ENCODE results near the gene IFNL2.
"Not testable (repeated sequence)": the region's sequence is repeated elsewhere in the genome, so short reads cannot be mapped to it uniquely, and the experiment has no call there.

The IFNL2 gene

GRCh38 chr19:39268085-39268484, at the start of gene IFNL2:
Gene IFNL2, plus strand, starts transcription at chr19:39268396. Its CDS starts 173 bp downstream, at chr19:39268569.
- DNase-seq (ENCODE audit: low read depth in 2 of 2), result not testable (repeated sequence)

GRCh38 chr19:39219108-39219507, 49.1 kb upstream of the IFNL2 start:
- DNase-seq (ENCODE audit: low read depth in 2 of 2), result not testable (repeated sequence)

GRCh38 chr19:39223703-39224279, 44.4 kb upstream of the IFNL2 start:
- DNase-seq (ENCODE audit: low read depth in 2 of 2), result no peak

- no peak for DNase-seq (ENCODE audit: low read depth in 2 of 2)
Measured at GRCh38 chr19:39224910-39225309, 43.3 kb upstream of the IFNL2 start.

- DNase-seq (ENCODE audit: low read depth in 2 of 2), result no peak
Measured at GRCh38 chr19:39230096-39230764, 38.0 kb upstream of the IFNL2 start.

- DNase-seq (ENCODE audit: low read depth in 2 of 2), result no peak
Measured at GRCh38 chr19:39232708-39233107, 35.5 kb upstream of the IFNL2 start.

GRCh38 chr19:39236527-39236926, 31.7 kb upstream of the IFNL2 start:
- DNase-seq (ENCODE audit: low read depth in 2 of 2), result no peak

- peak in 1 of 2 donors; percentile 19 for DNase-seq (ENCODE audit: low read depth in 2 of 2)
Measured at GRCh38 chr19:39237200-39238184, 30.7 kb upstream of the IFNL2 start.

GRCh38 chr19:39238209-39238608, 30.0 kb upstream of the IFNL2 start:
- DNase-seq (ENCODE audit: low read depth in 2 of 2), result no peak

- no peak for DNase-seq (ENCODE audit: low read depth in 2 of 2)
Measured at GRCh38 chr19:39238944-39239343, 29.3 kb upstream of the IFNL2 start.

- no peak for DNase-seq (ENCODE audit: low read depth in 2 of 2)
Measured at GRCh38 chr19:39240421-39240820, 27.8 kb upstream of the IFNL2 start.

GRCh38 chr19:39243741-39244140, 24.5 kb upstream of the IFNL2 start:
- DNase-seq (ENCODE audit: low read depth in 2 of 2), result not testable (repeated sequence)

- not testable (repeated sequence) for DNase-seq (ENCODE audit: low read depth in 2 of 2)
Measured at GRCh38 chr19:39244410-39245100, 23.6 kb upstream of the IFNL2 start, which contains the start of gene IFNL3. Gene IFNL3, minus strand, starts transcription at chr19:39245006. Its CDS starts 39 bp downstream, at chr19:39244967.

GRCh38 chr19:39245166-39245565, 23.0 kb upstream of the IFNL2 start:
- DNase-seq (ENCODE audit: low read depth in 2 of 2), result not testable (repeated sequence)

- DNase-seq (ENCODE audit: low read depth in 2 of 2), result no peak
Measured at GRCh38 chr19:39246951-39247669, 21.1 kb upstream of the IFNL2 start.

GRCh38 chr19:39247701-39248664, 20.2 kb upstream of the IFNL2 start:
- no peak for DNase-seq (ENCODE audit: low read depth in 2 of 2)

GRCh38 chr19:39248806-39249205, 19.4 kb upstream of the IFNL2 start, which contains the start of gene IFNL4:
Gene IFNL4, minus strand, starts transcription at chr19:39248856.
- no peak for DNase-seq (ENCODE audit: low read depth in 2 of 2)

GRCh38 chr19:39251081-39251480, 17.1 kb upstream of the IFNL2 start:
- DNase-seq (ENCODE audit: low read depth in 2 of 2), result no peak

- DNase-seq (ENCODE audit: low read depth in 2 of 2), result no peak
Measured at GRCh38 chr19:39251846-39252245, 16.4 kb upstream of the IFNL2 start.

GRCh38 chr19:39252458-39252857, 15.7 kb upstream of the IFNL2 start:
- no peak for DNase-seq (ENCODE audit: low read depth in 2 of 2)
